Stimulated activated CD8-positive, alpha-beta memory T cell treated with anti-CD3 and anti-CD28 coated beads, Interleukin-7, amount 100 ng/mL, for 4 hours (primary cell): ENCODE data around the gene SPATA9.

Experiments used
- DNase-seq, 2 donors: peaks; one replicate each; pipeline ENCODE4 v3.0.0-alpha.2; 2020; ENCODE audit warnings: low read depth in 2 of 2

The SPATA9 gene

DNA sequence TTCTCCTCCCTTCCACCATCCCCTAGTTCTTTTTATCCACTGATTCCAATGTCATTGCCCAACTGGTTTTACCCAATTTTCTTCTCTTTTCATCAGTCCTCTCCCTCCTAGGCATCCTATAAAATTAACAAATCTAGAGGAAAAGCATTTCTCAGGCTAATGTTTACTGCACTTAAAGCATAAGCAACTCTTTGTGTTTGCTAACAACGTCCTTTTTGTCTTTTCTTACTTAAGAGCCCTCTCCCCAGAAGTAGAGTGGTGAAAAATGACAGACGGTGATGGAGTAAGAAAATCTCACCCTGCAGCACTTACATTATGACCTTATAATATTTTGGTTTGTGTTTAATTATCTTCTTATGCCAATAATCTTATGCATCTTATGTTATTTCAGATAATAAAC is 1.6 kb upstream of the SPATA9 start:
- no peak for DNase-seq

DNA sequence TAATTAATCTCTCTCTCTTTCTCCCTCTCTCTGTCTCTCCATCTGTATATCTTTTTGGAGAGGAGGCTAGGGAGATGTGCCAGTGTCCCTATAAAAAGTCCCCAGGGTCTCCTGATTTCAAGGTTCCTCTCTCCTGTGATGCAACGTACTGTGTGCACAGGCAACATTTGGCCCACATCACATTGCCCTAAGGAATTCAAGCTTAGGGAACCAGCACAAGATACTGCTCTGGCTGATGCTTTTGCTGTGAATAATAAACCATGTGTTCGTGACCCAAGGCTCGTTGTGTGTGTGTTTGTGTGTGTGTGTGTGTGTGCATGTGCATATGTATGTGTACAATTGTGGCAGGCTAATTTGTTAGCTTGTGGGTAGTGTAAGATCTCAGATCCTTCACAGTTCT is 9.7 kb downstream of the SPATA9 start:
- no peak for DNase-seq

DNA sequence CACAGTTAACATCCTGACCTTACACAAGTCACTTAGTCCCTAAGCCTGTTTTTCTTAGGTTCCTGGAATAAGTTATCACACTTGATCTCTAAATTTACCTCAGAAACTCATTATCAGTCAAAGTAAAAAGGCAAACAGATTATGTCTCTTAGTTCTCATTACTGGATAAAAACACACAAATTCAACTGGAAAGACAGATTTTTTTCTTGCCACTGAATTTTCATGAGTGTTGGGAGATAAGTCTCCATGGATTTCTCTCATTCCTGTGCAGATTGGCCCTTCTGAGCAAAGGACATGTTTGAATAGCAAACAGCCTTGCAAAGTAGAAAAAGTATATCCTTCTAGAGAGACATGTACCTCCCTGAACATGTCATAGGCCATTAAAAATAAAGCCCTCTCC is 10.2 kb downstream of the SPATA9 start:
- no peak for DNase-seq

DNA sequence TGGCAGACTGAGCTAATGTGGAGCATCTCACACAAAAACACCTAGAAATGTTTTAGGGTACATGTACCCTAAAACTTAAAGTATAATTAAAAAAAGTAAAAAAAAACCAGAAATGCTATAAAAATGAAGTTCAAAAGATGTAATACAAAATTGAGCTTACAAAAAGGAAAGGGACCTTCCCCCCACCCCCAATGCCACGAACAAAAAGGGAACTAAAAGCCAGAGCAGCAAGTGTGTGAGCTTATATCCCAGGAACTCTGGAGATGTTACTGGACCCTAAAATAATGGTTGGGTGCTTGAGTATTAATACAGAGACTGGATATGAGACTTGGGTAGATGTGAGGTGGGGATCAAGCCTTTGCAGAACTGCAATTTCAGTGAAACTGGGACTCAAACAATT is 11.0 kb downstream of the SPATA9 start:
- DNase-seq = no peak

DNA sequence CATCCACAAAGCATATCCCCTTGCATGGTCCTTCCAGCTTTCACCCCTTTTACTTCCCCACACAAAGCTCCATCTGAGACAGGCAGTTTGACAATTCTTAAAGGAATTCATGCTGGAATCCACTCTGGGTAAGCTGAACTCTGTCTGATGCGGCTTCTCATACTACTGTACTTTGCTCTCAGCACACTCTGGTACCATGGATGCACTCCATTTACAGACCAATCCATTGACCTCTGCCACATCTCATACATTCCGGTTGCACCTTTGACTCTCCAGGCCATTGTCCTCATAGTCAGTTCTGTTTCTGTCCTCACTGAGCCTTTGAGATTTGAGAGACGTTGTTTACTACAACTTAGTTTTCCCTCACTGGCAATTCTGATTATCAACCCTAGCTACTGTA is 12.2 kb downstream of the SPATA9 start:
- no peak for DNase-seq

DNA sequence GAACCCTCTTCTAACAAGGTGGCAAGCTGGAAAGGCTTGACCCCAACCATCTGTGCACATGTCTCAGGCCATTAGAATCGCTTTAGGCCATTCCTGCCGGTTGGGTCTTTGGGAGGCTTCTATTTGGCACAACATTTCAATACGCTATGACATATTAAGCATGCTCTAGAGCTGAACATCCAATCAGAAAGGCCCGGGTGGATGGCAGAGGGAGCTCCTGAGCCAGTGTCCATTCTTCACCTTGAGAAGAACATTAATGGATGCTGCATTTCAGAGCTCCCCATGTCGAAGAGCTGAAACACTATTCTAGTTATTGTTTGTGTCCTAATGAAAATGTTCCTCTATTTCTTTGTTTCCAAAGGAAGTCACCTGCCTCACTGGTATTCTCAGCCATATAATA is 12.8 kb downstream of the SPATA9 start:
- no peak for DNase-seq

DNA sequence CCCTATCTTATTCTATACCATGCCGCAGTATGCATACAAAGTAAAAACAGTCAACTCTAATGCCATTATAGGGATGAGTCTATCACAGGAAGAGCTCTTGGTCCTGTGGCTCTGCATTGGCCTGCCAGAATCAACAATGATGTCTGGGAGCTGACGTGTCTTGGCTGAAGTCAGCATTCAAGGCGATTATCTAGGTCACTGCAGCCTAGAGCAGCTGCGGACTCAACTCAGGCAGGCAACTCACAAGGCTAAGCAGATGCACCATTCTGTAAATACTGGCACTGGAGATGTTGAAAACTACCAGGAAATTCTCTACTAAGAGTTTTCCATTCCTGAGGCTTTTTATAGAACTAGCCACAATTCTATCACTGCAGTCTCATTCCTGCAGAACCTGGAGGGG is 13.3 kb downstream of the SPATA9 start:
- DNase-seq = no peak

DNA sequence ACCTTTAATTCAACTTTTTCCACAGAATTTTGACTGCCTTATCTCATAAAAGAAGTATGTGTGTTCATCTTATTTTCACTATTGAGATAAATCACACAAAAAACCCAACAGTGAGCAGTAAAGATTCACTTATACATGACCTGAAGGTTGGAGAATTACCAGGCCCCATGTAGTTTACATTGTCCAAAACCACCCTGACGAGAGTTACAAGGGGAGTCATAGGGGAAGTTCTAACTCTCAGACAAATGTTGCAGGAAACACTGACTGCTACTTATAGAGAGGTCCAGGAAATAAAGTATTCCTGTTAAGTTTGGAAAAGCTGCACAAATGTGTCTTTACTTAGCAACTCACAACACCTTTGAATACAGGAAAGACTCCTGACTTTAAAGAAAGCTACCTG is 14.1 kb downstream of the SPATA9 start:
- no peak for DNase-seq

DNA sequence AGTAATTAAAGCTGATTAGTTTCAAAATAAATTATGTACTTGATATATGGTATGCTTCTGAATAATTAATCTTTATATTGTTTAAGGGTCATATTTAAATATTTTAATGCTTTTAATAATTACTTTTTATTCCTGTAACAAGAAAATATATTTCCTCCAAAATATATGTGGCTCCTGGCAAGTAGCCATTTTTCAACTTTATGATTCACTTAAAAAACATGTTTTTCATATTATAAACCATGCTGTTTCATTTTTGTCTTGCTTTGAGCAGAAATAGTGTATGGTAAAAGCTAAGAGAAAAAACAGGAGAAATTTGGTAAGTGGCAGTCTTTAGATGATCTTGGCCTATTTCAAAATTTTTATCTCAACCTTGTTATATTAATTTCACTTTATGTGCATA is 14.6 kb downstream of the SPATA9 start:
- no peak for DNase-seq

DNA sequence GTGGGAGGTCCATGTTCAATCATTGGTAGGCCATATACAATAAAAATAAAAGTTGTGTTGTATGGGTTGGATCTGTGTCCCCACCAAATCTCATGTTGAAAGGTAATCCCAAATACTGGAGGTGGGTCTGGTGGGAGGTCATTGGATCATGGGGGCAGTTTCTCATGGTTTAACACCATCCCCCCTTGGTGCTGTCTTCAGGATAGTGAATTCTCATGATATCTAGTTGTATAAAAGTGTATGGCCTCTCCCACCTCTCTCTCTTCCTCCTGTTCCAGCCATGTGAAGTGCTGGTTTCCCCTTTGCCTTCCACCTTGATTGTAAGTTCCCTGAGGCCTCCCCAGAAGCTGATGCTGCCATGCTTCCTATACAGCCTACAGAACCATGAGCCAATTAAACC is 15.1 kb downstream of the SPATA9 start:
- DNase-seq = no peak

DNA sequence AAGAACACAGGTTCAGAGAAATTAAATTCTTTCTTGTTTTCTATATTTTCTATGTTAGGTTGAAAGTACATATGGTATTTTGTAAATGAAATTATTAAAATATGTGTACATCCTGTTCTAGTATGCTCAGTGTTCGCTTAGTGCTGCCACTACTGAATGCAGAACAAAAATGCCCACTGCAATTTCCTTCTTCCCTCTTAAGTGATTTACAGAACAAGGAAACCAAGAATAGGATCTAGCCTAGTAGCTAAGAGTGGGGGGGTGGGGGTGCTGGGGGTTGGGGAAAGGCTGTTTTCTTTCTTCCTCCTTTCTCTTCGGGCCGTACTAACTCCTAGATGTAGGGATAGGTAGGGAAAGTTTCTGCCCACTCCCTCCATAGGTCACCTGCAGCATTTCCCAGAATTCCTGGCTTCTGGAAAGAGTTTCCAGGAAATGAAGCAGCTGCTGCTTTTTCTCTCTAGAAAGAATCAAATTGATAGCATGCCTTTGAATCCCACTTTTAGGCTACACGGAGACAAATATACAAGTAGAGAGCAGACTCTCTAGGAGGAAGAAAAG is 15.7 kb downstream of the SPATA9 start:
- no peak for DNase-seq

DNA sequence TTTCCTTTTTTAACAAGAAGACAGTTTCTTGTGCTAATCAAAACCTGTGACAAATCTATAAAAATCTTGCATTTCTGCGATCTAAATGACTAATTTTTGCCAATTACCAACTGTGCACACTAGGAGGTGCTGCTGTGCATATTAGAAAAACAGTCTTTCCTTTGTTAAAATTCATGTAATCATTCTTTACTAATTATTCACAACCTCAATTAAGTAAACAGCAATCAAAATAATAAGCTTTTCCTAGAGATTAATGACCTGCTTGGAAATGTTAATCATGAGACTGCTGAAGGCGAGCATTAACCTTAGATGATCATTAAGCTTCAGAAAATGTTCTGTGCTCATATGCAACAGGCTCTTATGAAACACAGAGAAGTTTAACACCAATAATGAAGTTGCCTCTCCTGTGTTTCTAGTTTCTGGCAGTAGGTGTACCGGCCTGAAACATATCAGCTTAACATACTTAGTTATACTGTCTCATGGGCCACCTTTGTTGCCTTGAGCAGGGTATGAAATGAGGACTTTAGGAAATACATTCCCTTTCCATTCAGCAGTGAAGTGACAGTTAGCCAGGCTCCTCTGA is 18.5 kb downstream of the SPATA9 start:
- peak in 1 of 2 donors; percentile 5 for DNase-seq

DNA sequence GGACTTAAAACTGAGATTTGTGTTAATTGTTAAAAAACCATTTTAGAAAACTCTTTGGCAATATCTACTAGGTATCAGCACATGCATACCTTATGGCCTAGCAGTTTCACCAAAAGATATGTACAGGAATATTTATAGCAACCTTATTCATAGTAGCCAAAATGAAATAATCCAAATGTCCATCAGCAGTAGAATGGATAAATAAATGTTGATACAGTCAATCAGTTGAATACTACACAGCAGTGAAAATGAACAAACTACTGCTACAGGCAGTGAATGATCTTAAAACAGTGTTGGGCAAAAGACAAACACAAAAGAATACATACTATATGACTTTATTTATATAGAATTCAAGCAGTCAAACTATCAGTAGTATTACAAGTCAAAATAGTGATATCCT is 19.8 kb downstream of the SPATA9 start:
- DNase-seq = no peak

DNA sequence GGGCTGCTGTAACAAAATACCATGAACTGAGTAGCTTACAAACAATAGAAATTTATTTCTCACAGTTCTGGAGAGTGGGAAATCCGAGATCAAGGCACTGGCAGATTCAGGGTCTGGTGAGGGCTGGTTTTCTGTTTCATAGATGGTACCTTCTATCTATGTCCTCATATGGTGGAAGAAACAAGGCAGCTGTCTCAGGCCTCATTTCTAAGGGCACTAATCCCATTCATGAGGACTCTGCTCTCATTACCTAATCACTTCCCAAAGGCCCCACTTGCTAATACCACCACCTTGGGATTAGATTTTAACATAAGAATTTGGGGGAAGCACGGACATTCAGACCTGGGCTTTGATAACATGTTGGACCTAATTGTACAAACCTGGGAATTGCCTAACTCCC is 22.7 kb downstream of the SPATA9 start:
- DNase-seq = no peak

DNA sequence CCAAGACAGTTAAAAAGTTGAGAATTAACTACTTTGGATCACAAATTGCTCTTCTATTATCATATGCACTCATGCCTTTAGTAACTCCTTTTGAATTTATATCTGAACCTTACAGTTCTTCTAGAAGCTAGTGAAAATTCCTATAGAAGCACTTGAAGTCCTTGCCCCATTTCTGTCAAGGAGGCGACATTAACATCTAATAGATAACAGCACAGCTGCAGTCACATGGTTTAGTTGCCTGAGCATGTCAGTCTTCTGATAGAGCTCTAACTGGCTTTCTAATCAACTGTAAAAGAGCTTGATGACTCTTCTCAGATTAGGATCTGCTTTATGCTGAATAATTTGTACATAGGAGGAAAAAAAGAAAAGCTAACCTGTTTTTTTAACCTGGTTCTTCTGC is 27.2 kb downstream of the SPATA9 start:
- no peak for DNase-seq

DNA sequence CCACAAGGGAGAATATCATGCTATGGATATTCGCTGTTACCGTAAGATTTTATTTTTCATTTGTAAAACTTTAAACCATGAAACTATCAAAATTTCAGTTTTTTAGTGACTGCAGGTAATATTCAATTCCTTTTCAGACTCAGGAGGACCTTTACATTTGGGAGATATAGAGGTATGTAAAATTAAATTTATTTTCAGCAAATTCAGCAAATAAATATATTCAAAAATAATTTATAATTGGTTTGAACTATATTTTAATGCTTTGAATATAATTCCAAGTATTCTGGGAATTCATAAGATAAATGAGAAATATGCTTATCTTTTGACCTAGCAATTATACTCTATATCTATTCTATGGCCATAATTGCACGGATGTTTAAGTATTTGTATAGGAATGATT is 28.6 kb downstream of the SPATA9 start:
- no peak for DNase-seq

DNA sequence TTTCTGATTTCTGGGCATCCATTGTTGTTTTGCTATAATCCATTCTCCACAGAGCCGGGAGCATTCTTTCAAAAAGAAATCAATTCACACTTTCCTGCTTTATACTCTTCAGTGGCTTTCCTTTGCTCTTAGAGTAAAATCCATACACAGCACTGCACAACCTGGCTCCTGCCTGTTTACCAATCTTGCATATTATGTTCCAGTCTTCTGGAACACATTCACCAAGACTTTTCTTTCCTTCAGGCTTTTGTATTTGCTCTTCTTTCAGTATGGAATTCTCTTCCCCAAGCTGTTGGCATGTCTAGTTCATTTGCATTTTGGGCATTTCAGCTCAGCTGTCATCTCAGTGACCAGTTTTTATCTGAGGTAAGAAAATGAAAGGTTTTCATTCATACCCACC is 29.9 kb downstream of the SPATA9 start:
- no peak for DNase-seq

DNA sequence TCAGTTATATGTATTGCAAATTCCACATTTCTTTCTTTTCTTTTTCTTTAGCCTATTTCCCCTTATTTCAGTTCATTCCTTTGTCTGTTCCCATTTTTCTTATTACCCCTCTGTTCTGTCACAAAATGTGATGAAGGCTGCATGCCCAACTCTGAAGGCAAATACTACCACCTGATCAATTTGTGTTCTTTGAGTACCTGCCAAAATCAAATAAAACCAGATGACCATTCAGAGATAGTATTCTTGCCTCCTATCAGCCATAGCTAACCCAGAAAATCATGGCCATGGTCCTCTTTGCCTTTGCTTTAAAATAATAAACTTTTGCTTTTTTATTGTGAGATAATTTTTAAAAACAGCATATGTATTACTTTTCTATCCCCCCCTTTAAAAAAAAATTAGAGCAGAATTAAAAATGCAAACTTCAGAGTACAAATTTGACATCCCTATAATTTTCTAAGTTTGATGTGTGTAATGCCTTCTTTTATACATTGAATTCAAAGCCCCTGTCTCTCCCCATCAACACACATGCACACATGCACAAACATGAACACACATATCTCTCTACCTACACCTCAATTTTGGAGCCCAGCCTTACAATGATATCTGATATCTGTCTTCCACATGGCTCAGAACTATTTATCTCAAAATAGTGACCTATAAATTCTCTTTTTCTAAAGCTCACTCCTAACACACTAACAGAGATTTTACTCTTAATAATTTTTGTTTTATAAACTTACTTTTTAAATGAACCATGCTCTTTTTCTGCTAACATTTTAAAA is 32.8 kb downstream of the SPATA9 start:
- DNase-seq = no peak

DNA sequence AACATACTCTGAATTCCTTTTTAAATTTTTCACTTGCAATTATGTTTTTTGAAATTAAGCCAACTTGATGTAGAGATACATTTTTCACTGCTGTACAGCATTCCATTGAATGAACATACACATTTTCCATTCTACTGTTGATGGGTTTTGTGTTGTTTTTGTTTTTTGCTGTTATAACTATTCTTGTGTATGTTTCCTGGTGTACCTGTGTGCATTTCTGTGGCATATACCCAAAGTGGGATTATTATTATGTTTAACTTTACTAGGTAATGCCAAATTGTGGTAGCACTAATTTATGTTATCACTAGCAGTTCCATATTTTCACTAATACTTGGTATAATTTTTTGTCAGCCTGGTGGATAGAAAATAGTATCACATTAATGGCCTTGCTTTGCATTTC is 33.5 kb downstream of the SPATA9 start:
- no peak for DNase-seq

DNA sequence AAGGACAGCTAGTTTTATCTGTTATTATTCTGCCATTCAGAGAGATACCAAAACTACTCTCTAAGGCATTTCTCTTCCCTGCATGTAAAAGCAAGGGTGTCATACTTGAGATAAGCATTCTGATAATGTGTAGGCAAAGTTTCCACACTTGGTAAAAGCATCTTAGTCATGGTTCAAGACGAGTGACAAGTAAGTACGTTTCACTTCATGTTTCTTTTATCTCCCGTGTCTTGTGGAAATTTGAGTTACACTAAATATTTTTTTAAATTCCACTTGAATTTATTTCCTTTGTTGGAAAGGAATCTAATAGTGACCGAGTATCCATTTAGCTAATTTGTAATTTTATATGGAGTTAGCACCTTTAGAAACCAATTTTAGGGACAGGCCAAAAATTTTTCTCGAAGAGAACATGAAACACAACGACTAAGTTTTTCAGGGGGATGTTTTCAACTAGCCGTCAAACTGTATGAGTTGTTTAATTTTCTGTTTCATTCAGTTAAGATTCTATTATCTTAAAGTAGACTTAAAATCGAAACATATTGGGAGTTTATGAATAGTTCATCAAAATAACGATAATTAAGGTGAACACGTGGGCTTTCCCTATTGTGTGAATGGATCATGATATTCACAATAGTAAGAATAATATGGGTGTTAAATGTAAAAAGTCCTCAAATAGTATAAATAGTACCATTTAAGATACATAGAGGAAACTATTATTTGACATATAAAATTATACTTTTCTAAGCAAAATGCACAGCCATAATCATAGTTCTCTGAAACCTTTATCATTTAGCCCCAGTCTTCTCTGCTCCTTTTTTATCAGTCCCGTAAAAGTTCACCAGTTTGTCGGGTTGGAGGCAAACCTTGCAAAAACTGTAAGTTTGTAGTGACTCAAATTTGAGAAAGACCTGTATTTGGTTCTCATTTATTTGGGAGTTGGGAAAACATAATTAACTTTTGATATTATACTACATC is 34.6 kb downstream of the SPATA9 start:
- DNase-seq = no peak

DNA sequence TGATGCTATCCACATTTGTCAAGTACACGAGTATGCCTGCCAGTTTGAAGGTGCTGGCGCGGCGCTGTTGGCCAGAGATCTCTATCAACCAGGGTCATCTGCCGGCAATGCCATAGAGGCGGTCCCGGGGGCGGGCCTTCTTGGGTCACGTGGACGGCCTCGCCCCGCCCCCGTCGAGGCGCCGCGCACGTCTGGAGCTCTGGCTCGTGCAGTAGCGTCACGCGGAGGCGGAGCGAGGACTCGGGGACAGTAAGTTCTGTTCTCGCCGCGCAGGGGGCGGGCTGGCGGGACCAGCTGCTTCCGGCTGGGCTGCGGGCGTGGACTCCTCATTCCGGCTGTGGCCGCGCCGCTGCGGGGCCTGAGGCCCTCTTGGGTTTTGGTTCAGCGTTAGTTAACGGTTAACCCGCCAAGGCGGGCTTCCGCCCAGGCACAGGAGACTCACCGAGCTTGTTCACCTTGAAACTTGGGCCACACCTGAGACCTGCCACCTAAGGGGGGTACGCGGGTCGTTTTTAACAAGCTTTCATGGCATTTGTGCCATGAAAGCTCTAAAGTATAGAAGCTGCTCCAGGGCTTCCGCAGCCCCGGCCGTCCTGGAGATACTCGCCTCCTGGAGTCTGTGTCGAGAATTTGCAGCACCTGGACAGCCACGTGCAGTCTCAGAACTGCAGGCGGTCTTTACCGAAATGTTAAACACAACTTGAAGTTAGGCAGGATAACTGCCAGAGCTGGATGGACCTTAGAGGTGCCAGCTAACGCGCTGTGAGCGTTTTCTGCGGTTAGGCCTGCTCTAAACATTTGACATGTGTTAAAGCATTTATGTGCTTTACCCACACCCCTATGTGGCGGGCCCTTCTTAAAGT is 36.0 kb downstream of the SPATA9 start, which contains the start of gene RFESD:
TSS of gene RFESD (plus strand) at position 209 of the 863 bp plus-strand sequence. CDS start 5,495 bp downstream, outside the sequence.
- peak; percentile 88 to 95 for DNase-seq
